IPS DF 19.7 (cell line): ENCODE results near the gene ERMP1.
"Not testable (repeated sequence)": the region's sequence is repeated elsewhere in the genome, so short reads cannot be mapped to it uniquely, and the experiment has no call there.

Experiments used
- DNase-seq: peaks from one replicate; pipeline ENCODE4 v3.0.0-alpha.2; 2013; ENCODE audit warnings: low read depth, low spot score

ERMP1 gene

GRCh38 chr9:5784526-5785315 lies 48.2 kb downstream of the ERMP1 start:
- DNase-seq, result no peak

- DNase-seq, result no peak
Measured at GRCh38 chr9:5783982-5784381, 48.9 kb downstream of the ERMP1 start.

GRCh38 chr9:5783420-5783819 lies 49.5 kb downstream of the ERMP1 start:
- DNase-seq, result not testable (repeated sequence)

GRCh38 chr9:5779705-5780218 lies 53.2 kb downstream of the ERMP1 start:
- not testable (repeated sequence) for DNase-seq

GRCh38 chr9:5778805-5779204 lies 54.1 kb downstream of the ERMP1 start:
- DNase-seq, result no peak

- no peak for DNase-seq
Measured at GRCh38 chr9:5773324-5773999, 59.5 kb downstream of the ERMP1 start.

- no peak for DNase-seq
Measured at GRCh38 chr9:5767968-5768932, 64.7 kb downstream of the ERMP1 start.

- DNase-seq, result no peak
Measured at GRCh38 chr9:5764130-5764868, 68.6 kb downstream of the ERMP1 start.

- DNase-seq, result no peak
Measured at GRCh38 chr9:5762421-5762820, 70.5 kb downstream of the ERMP1 start.

GRCh38 chr9:5760338-5760737 lies 72.6 kb downstream of the ERMP1 start:
- no peak for DNase-seq

GRCh38 chr9:5756633-5757032 lies 76.3 kb downstream of the ERMP1 start:
- DNase-seq, result no peak

- no peak for DNase-seq
Measured at GRCh38 chr9:5750569-5750968, 82.3 kb downstream of the ERMP1 start.

GRCh38 chr9:5749306-5749705 lies 83.6 kb downstream of the ERMP1 start:
- no peak for DNase-seq

- DNase-seq, result no peak
Measured at GRCh38 chr9:5748438-5748837, 84.5 kb downstream of the ERMP1 start.

- no peak for DNase-seq
Measured at GRCh38 chr9:5743109-5743508, 89.8 kb downstream of the ERMP1 start.

GRCh38 chr9:5736563-5737346 lies 96.2 kb downstream of the ERMP1 start:
- DNase-seq, result no peak

GRCh38 chr9:5735072-5735471 lies 97.8 kb downstream of the ERMP1 start:
- no peak for DNase-seq
